CD8-positive, alpha-beta memory T cell (primary cell): Measurements from ENCODE around the gene WDR18. TPM values are rescaled to one million over a fixed set of nuclear protein-coding genes. Genes with fewer than 3 reads are reported as not detected.
A peak's percentile ranks its signal among the peaks of the same experiment; 100 is the strongest.

ENCODE experiments used
- CTCF ChIA-PET: fragments of 350-600 bp; sonication (Branson Sonifier 250); formaldehyde crosslinking; loops from one replicate; lab custom pipeline; 2021; ENCODE audit warnings: antibody characterized with exemption; lab: Charles Lee
- POLR2A ChIA-PET: fragments of 350-600 bp; sonication (Branson Sonifier 250); formaldehyde crosslinking; loops from one replicate; lab custom pipeline; 2021; ENCODE audit warnings: antibody characterized with exemption; lab: Charles Lee
- DNase-seq, 5 donors: peaks; one replicate each; pipeline versions ENCODE4 v3.0.0 to v3.0.0-alpha.2; 2020 to 2022; ENCODE audit warnings: mixed read lengths in 1 of 5
- H3K27ac ChIP-seq: one replicate; pipeline ENCODE4 v1.7.0; 2013; ENCODE audit warnings: low read depth, mild to moderate bottlenecking, low read length, moderate library complexity
- H3K27me3 ChIP-seq: 2 replicates; pipeline ENCODE4 v1.7.0; 2013; ENCODE audit warnings: low read length, mild to moderate bottlenecking; ENCODE audit not compliant: insufficient read depth, poor library complexity, severe bottlenecking
- H3K36me3 ChIP-seq: 2 replicates; pipeline ENCODE4 v1.7.0; 2013; ENCODE audit warnings: mild to moderate bottlenecking, low read length, moderate library complexity; ENCODE audit not compliant: insufficient read depth
- H3K4me1 ChIP-seq: 2 replicates; pipeline ENCODE4 v1.7.0; 2013; ENCODE audit warnings: mild to moderate bottlenecking, low read length, moderate library complexity; ENCODE audit not compliant: insufficient read depth
- H3K4me3 ChIP-seq: 2 replicates; pipeline ENCODE4 v1.7.0; 2013; ENCODE audit warnings: mild to moderate bottlenecking, low read length
- H3K9me3 ChIP-seq: 2 replicates; pipeline ENCODE4 v1.7.0; 2013; ENCODE audit warnings: mild to moderate bottlenecking, low read length
- H3K27ac Mint-ChIP-seq, 8 donors: one replicate each; pipeline ENCODE4 v1.8.0; 2020 to 2021; ENCODE audit warnings: mixed read lengths in 8 of 8, mild to moderate bottlenecking in 6 of 8, inconsistent platforms in 3 of 8, moderate library complexity in 3 of 8
- H3K27me3 Mint-ChIP-seq, 2 donors: one replicate each; pipeline ENCODE4 v1.8.0; 2020 to 2021; ENCODE audit warnings: mixed read lengths in 2 of 2, mild to moderate bottlenecking in 1 of 2, moderate library complexity in 1 of 2
- H3K36me3 Mint-ChIP-seq, 3 donors: one replicate each; pipeline ENCODE4 v1.8.0; 2020 to 2021; ENCODE audit warnings: mixed read lengths in 3 of 3, inconsistent platforms in 1 of 3, mild to moderate bottlenecking in 1 of 3
- H3K4me1 Mint-ChIP-seq, 3 donors: one replicate each; pipeline ENCODE4 v1.8.0; 2020 to 2021; ENCODE audit warnings: mixed read lengths in 3 of 3, inconsistent platforms in 1 of 3, mild to moderate bottlenecking in 1 of 3
- H3K4me3 Mint-ChIP-seq, 7 donors: one replicate each; pipeline ENCODE4 v1.8.0; 2020 to 2021; ENCODE audit warnings: mixed read lengths in 7 of 7, mild to moderate bottlenecking in 6 of 7, moderate library complexity in 4 of 7, inconsistent platforms in 2 of 7
- H3K9me3 Mint-ChIP-seq, 5 donors: one replicate each; pipeline ENCODE4 v1.8.0; 2020 to 2022; ENCODE audit warnings: mixed read lengths in 5 of 5, mild to moderate bottlenecking in 3 of 5, moderate library complexity in 2 of 5, inconsistent platforms in 1 of 5
- polyA plus RNA-seq: library from polyadenylated mRNA; unstranded; fragments of 300-500 nt; fragmentation: Illumina TruSeq; gene quantifications from one replicate; pipeline ENCODE4 v1.2.3, GENCODE V29; 2021
- total RNA-seq, 2 experiments: library from RNA; stranded (reverse); gene quantifications; one replicate each; pipeline ENCODE4 v1.2.3, GENCODE V29; 2021

WDR18 gene
- total and polyA plus RNA-seq, 3 experiments from 2014 or later: 61.3 to 133 (median 108) TPM

DNA sequence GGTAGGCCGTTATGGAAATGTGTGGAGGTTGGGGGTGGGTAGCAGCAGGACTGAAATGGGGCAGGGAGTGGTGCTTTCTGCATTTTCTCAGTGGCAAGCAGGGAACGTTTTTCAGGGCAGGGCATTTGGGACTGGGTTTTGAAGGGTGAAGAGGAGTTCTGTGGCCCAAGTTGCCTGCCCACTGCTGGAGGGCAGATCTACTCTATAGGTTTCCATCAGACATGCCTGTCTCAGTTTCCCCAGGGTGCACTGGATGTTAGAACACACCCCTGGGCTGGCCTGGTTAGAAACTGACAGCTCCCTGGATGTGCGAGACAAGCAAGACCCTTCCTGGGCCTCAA, 15.2 kb downstream of the WDR18 start:
- Mint-ChIP-seq H3K9me3 (peaks cover 0 to 6% (median 0%) of the 10 kb centered on the region in 5 donors), H3K4me1 (peaks cover 6 to 38% (median 13%) of the 10 kb centered on the region in 3 donors), H3K27ac (peak overlapping the region in 6 of 8 donors; percentile 26 to 89 (median 53)), H3K4me3 (peak overlapping the region in 6 of 7 donors; percentile 18 to 58 (median 39)), H3K36me3 (peaks cover 0 to 2% (median 0%) of the 10 kb centered on the region in 3 donors), H3K27me3 (peaks cover 10 to 28% of the 10 kb centered on the region in 2 donors)
- Histone ChIP-seq H3K27me3 (peaks cover 25% of the 10 kb centered on the region), H3K27ac (no peak overlapping the region), H3K36me3 (no peaks in the 10 kb centered on the region), H3K4me1 (peaks cover 32% of the 10 kb centered on the region), H3K4me3 (no peak overlapping the region), H3K9me3 (no peaks in the 10 kb centered on the region)
- POLR2A ChIA-PET: interaction anchor here (0.6 kb wide), 1 partner anchor 94 kb away, joined by 3 read pairs; no protein-coding TSS in a partner anchor
- CTCF ChIA-PET: interaction anchor here (0.9 to 2.5 kb wide), 4 partner anchors 11 to 74 kb away, joined by 3 to 7 read pairs (median 4); partner anchors contain the start of gene RNU6-2
- DNase-seq: no peak

DNA sequence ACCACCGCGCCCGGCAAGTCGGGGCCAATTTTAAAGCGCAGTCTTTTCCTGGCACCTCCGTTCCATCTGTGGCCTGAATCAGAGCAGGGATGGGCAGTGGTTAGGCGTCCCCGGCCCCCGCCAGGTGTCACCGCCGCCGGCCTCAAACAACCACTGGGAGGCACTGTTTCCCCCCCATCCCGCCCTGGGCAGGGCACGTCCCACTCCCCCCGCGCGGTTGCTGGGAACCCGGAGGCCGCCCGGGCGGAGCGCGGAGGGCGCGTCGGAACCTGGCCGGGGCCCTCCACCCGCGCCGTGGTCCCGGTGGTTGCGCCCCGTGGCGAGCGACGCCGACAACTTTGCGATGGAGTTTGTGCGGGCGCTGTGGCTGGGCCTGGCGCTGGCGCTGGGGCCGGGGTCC, 15.9 kb downstream of the WDR18 start, which contains the start of gene GRIN3B:
Gene GRIN3B, plus strand, starts transcription at position 325 of the 400 bp plus-strand sequence. Its CDS starts 19 bp downstream, at position 344.
- ChIA-PET CTCF (interaction anchor here (1.2 to 2.5 kb wide), 3 partner anchors 21 to 33 kb away, joined by 3 to 7 read pairs (median 5); partner anchors contain the start of gene RNU6-2), POLR2A (no interaction called here)
- Histone ChIP-seq H3K27ac (no peak within 1 kb of the TSS), H3K36me3 (no peaks in the 10 kb centered on the region), H3K9me3 (no peaks in the 10 kb centered on the region), H3K4me1 (peaks cover 32% of the 10 kb centered on the region), H3K27me3 (peaks cover 25% of the 10 kb centered on the region), H3K4me3 (no peak within 1 kb of the TSS)
- Mint-ChIP-seq H3K4me1 (peaks cover 6 to 38% (median 13%) of the 10 kb centered on the region in 3 donors), H3K4me3 (peak within 1 kb of the TSS in 6 of 7 donors; percentile 18 to 59 (median 54)), H3K36me3 (peaks cover 0 to 2% (median 0%) of the 10 kb centered on the region in 3 donors), H3K27ac (peak within 1 kb of the TSS in 6 of 8 donors; percentile 26 to 89 (median 66)), H3K9me3 (peaks cover 0 to 6% (median 0%) of the 10 kb centered on the region in 5 donors), H3K27me3 (peaks cover 10 to 28% of the 10 kb centered on the region in 2 donors)
- DNase-seq: peak; percentile 42 to 70 (median 47)

- peak overlapping the region in 4 of 7 donors; percentile 12 to 59 (median 48) for H3K4me3 Mint-ChIP-seq
These were observed 16.7 kb downstream of the WDR18 start for GRCh38 chr19:1000591-1001537.

GRCh38 chr19:1001538-1002166, 17.5 kb downstream of the WDR18 start:
- H3K9me3 Mint-ChIP-seq: peaks cover 0 to 2% (median 0%) of the 10 kb centered on the region in 5 donors
- H3K36me3 Mint-ChIP-seq: no peaks in the 10 kb centered on the region
- H3K27me3 Mint-ChIP-seq: peaks cover 10 to 28% of the 10 kb centered on the region in 2 donors
- Histone ChIP-seq H3K4me1 (peaks cover 21% of the 10 kb centered on the region), H3K36me3 (no peaks in the 10 kb centered on the region), H3K9me3 (no peaks in the 10 kb centered on the region), H3K27me3 (peaks cover 25% of the 10 kb centered on the region), H3K27ac (no peak overlapping the region), H3K4me3 (no peak overlapping the region)
- peak; percentile 56 to 77 (median 65) for DNase-seq
- peaks cover 1 to 25% (median 9%) of the 10 kb centered on the region in 3 donors for H3K4me1 Mint-ChIP-seq
- peak overlapping the region in 1 of 7 donors; percentile 59 for H3K4me3 Mint-ChIP-seq
- POLR2A ChIA-PET: interaction anchor here (1.0 kb wide), 2 partner anchors 25 to 54 kb away, joined by 3 read pairs; no protein-coding TSS in a partner anchor
- CTCF ChIA-PET: interaction anchor here (0.8 to 1.5 kb wide), 5 partner anchors 14 to 106 kb away, joined by 3 to 5 read pairs (median 4); no protein-coding TSS in a partner anchor
- peak overlapping the region in 2 of 8 donors; percentile 29 to 74 for H3K27ac Mint-ChIP-seq

More at GRCh38 chr19:1000591-1001537, 16.7 kb downstream of the WDR18 start:
- peaks cover 0 to 2% (median 0%) of the 10 kb centered on the region in 3 donors for H3K36me3 Mint-ChIP-seq
- Histone ChIP-seq H3K27ac (no peak overlapping the region), H3K4me1 (peaks cover 29% of the 10 kb centered on the region), H3K4me3 (no peak overlapping the region), H3K27me3 (peaks cover 25% of the 10 kb centered on the region), H3K9me3 (no peaks in the 10 kb centered on the region), H3K36me3 (no peaks in the 10 kb centered on the region)
- no peak for DNase-seq
- ChIA-PET CTCF (interaction anchor here (0.8 to 2.5 kb wide), 7 partner anchors 15 to 105 kb away, joined by 3 to 7 read pairs (median 4); partner anchors contain the start of gene RNU6-2), POLR2A (interaction anchor here (1.0 kb wide), 2 partner anchors 26 to 54 kb away, joined by 3 read pairs; no protein-coding TSS in a partner anchor)
- H3K4me1 Mint-ChIP-seq: peaks cover 6 to 33% (median 13%) of the 10 kb centered on the region in 3 donors
- H3K27ac Mint-ChIP-seq: peak overlapping the region in 2 of 8 donors; percentile 29 to 74
- peaks cover 12 to 28% of the 10 kb centered on the region in 2 donors for H3K27me3 Mint-ChIP-seq
- peaks cover 0 to 6% (median 0%) of the 10 kb centered on the region in 5 donors for H3K9me3 Mint-ChIP-seq

GRCh38 chr19:1002600-1002999, 18.5 kb downstream of the WDR18 start:
- H3K27me3 ChIP-seq: peaks cover 25% of the 10 kb centered on the region
- ChIA-PET CTCF (interaction anchor here (0.7 kb wide), 1 partner anchor 341 kb away, joined by 4 read pairs; no protein-coding TSS in a partner anchor), POLR2A (interaction anchor here (0.5 to 0.6 kb wide), 2 partner anchors 18 to 111 kb away, joined by 3 read pairs; no protein-coding TSS in a partner anchor)
- H3K27ac ChIP-seq: no peak overlapping the region
- Mint-ChIP-seq H3K27me3 (peaks cover 10 to 28% of the 10 kb centered on the region in 2 donors), H3K36me3 (peaks cover 0 to 2% (median 0%) of the 10 kb centered on the region in 3 donors), H3K27ac (no peak overlapping the region), H3K9me3 (no peaks in the 10 kb centered on the region), H3K4me3 (no peak overlapping the region), H3K4me1 (peaks cover 0 to 19% (median 7%) of the 10 kb centered on the region in 3 donors)
- H3K36me3 ChIP-seq: no peaks in the 10 kb centered on the region
- no peak for DNase-seq
- H3K4me3 ChIP-seq: no peak overlapping the region
- peaks cover 14% of the 10 kb centered on the region for H3K4me1 ChIP-seq
- no peaks in the 10 kb centered on the region for H3K9me3 ChIP-seq

DNA sequence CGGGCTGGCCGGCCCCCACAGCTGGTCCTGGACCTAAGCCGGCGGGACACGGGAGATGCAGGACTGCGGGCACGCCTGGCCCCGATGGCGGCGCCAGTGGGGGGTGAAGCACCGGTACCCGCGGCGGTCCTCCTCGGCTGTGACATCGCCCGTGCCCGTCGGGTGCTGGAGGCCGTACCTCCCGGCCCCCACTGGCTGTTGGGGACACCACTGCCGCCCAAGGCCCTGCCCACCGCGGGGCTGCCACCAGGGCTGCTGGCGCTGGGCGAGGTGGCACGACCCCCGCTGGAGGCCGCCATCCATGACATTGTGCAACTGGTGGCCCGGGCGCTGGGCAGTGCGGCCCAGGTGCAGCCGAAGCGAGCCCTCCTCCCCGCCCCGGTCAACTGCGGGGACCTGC, 19.1 kb downstream of the WDR18 start:
- Mint-ChIP-seq H3K27ac (no peak overlapping the region), H3K4me3 (no peak overlapping the region), H3K27me3 (peaks cover 10 to 21% of the 10 kb centered on the region in 2 donors), H3K9me3 (no peaks in the 10 kb centered on the region), H3K36me3 (peaks cover 0 to 3% (median 0%) of the 10 kb centered on the region in 3 donors), H3K4me1 (peaks cover 0 to 12% (median 3%) of the 10 kb centered on the region in 3 donors)
- DNase-seq: no peak
- peaks cover 11% of the 10 kb centered on the region for H3K4me1 ChIP-seq
- no peak overlapping the region for H3K27ac ChIP-seq
- no peaks in the 10 kb centered on the region for H3K36me3 ChIP-seq
- peaks cover 22% of the 10 kb centered on the region for H3K27me3 ChIP-seq
- H3K4me3 ChIP-seq: no peak overlapping the region
- ChIA-PET POLR2A (interaction anchor here (0.5 to 0.8 kb wide), 3 partner anchors 14 to 19 kb away, joined by 3 to 5 read pairs (median 3); no protein-coding TSS in a partner anchor), CTCF (no interaction called here)
- H3K9me3 ChIP-seq: no peaks in the 10 kb centered on the region

GRCh38 chr19:1004204-1004802, 20.2 kb downstream of the WDR18 start:
- Mint-ChIP-seq H3K27me3 (peaks cover 10 to 14% of the 10 kb centered on the region in 2 donors), H3K9me3 (no peaks in the 10 kb centered on the region), H3K36me3 (peaks cover 0 to 4% (median 0%) of the 10 kb centered on the region in 3 donors), H3K4me3 (no peak overlapping the region), H3K4me1 (peaks cover 0 to 8% (median under 1%) of the 10 kb centered on the region in 3 donors), H3K27ac (no peak overlapping the region)
- Histone ChIP-seq H3K27me3 (peaks cover 12% of the 10 kb centered on the region), H3K9me3 (no peaks in the 10 kb centered on the region), H3K4me1 (peaks cover 11% of the 10 kb centered on the region), H3K27ac (no peak overlapping the region), H3K36me3 (no peaks in the 10 kb centered on the region), H3K4me3 (no peak overlapping the region)
- ChIA-PET POLR2A (interaction anchor here (0.8 to 1.5 kb wide), 2 partner anchors 8 to 15 kb away, joined by 3 read pairs; no protein-coding TSS in a partner anchor), CTCF (no interaction called here)
- DNase-seq: no peak
